Mononuclear cell (primary cell): Measurements from ENCODE around the gene GLYR1. TPM values are rescaled to one million over a fixed set of nuclear protein-coding genes. Genes with fewer than 3 reads are reported as not detected.
"Not testable (repeated sequence)": the region's sequence is repeated elsewhere in the genome, so short reads cannot be mapped to it uniquely, and the experiment has no call there.

ENCODE experiments used
- H3K27me3 ChIP-seq: 2 replicates; pipeline ENCODE4 v1.6.0; 2011; ENCODE audit warnings: low read length, control low read depth; ENCODE audit not compliant: insufficient read depth
- H3K4me1 ChIP-seq: 2 replicates; pipeline ENCODE4 v1.5.1; 2011; ENCODE audit warnings: mild to moderate bottlenecking, low read length, control low read depth; ENCODE audit not compliant: insufficient read depth
- H3K4me3 ChIP-seq: 2 replicates; pipeline ENCODE4 v1.5.1; 2011; ENCODE audit warnings: mild to moderate bottlenecking, low read length, moderate library complexity
- H3K9me3 ChIP-seq: 2 replicates; pipeline ENCODE4 v1.5.1; 2011; ENCODE audit warnings: low read depth, mild to moderate bottlenecking, control low read depth, low read length
- total RNA-seq: library from RNA; depleted of rRNA; stranded (reverse); fragments of >200 nt; gene quantifications from one replicate; pipeline ENCODE4 v1.2.3, GENCODE V29; 2012

GLYR1 gene
- 49.7 TPM for total RNA-seq

DNA sequence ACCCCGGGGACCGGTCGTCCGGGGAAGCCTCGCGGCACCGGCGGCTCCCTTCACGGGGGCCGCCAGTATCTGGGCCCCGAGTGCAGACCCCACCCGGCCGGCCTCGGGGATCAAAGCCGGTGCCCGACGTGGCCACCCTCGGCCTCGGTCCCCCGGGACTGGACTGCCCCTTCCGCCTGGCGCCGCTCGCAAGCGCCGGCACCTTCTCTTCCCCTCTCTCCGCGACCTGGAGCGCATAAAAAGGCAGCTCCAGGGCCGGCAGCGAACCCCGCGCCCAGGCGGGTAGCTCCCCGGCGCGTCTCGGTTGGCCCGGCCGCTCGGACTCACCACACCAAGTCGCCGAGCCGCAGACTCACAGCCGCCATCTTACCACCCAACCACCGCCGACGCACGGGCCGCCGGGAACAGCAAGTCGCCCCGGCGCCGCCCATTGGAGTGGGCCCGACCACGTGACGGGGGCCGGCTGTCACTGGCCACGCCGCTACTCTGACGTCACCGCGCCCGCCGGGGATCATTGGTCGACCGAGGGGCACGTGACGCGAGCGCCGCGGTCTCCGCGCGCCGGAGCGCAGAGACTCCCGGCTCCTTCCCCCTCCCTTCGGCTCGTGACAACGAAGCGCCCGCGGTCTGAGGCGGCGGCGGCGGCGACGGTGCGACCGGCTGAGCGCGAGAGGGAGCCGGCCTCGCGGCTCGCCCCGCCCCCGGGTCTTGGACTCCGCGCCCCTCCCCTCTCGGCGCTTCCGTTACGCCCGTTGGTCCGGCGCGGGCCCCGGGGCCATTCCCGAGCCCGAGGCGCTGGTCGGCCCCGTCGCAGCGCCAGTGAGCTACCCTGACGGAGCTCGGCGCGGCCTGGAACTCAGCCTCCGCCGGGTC lies at the start of gene GLYR1, which contains the start of gene UBN1:
GLYR1 (minus strand) TSS at position 388 of the 873 bp plus-strand sequence; CDS start at position 365, 23 bp downstream.
UBN1 (plus strand) TSS at position 581 of the 873 bp plus-strand sequence. CDS start 5,437 bp downstream, outside the sequence.
- H3K9me3 ChIP-seq = no peaks in the 10 kb centered on the region
- H3K4me1 ChIP-seq = peaks cover 49% of the 10 kb centered on the region
- H3K4me3 ChIP-seq = peak within 1 kb of the TSS; percentile 91
- no peaks in the 10 kb centered on the region for H3K27me3 ChIP-seq

DNA sequence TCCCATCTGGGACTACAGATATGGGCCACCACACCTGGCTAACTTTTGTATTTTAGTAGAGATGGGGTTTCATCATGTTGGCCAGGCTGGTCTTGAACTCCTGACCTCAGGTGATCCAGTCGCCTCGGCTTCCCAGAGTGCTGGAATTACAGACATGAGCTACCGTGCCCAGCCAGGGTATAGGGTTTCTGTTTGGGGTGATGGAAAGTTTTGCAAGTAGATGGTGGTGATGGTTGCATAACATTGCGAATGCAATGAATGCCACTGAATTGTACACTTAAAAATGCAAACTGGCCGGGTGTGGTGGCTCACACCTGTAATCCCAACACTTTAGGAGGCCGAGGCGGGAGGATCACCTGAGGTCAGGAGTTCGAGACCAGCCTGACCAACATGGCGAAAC lies 49.7 kb upstream of the GLYR1 start:
- not testable (repeated sequence) for H3K4me1 ChIP-seq, H3K4me3 ChIP-seq, H3K27me3 ChIP-seq, H3K9me3 ChIP-seq

DNA sequence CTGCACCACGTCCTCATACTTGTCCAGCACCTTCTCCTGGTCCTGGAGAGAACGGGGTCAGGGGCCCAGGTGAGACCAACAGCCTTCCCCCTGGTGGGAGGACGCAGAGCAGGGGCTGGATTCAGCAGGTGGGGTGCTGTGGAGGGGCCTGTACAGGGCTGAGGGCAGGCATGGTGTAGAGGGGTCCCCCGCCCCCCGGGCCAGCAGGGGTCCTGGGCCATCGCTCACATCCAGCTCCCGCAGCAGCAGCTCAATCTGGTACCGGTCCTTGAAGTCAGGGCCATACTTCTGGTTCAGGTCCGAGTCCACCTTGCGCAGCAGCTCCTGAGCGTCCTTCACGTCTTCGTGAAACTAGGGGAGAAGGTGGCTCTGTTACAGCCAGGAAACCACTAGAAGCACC lies 48.3 kb upstream of the GLYR1 start:
- Histone ChIP-seq H3K9me3 (no peaks in the 10 kb centered on the region), H3K4me1 (no peaks in the 10 kb centered on the region), H3K4me3 (no peak overlapping the region), H3K27me3 (no peaks in the 10 kb centered on the region)

DNA sequence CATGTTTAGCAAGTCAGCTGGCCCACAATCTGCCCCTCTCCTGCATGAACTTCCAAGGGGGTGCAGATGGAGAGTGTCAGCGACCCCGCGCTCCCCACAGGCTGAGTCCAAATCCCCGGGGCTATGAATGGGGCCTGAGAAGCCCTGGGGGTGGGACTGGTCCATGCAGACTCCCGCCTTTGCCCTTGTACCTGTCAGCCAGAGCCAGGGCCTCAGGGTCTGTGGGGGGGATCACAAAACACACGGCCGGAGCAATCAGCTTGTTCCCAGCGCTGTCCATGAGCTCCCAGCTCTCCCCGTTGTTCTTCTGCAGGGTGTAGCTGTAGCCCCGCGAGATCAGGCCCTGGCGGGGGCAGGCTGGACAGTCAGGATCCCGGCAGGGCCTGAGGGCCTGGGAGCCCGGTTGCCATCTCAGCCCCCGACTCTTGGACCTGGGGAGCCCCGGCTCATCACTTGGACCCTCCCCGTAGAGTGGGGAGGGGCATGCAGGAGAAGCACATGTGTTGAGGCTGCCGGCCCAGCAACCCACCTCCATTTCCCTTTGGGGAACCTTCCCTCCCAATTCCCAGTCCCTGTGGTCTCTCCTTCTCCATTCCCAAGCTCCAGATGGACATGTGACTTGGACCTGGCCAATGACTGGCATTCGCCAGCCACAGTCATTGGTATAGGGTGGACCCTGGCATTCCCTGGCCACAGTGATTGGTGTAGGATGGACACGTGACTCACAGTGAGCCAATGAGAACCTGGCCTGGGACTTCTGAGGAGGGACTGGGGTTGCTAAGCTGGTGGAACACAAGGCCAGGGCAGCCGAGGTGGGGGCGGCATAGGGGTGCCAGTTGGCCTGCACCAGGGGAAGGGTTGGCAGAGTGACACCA lies 47.4 kb upstream of the GLYR1 start:
- no peaks in the 10 kb centered on the region for H3K9me3 ChIP-seq
- no peaks in the 10 kb centered on the region for H3K4me1 ChIP-seq
- H3K4me3 ChIP-seq = no peak overlapping the region
- H3K27me3 ChIP-seq = no peaks in the 10 kb centered on the region

DNA sequence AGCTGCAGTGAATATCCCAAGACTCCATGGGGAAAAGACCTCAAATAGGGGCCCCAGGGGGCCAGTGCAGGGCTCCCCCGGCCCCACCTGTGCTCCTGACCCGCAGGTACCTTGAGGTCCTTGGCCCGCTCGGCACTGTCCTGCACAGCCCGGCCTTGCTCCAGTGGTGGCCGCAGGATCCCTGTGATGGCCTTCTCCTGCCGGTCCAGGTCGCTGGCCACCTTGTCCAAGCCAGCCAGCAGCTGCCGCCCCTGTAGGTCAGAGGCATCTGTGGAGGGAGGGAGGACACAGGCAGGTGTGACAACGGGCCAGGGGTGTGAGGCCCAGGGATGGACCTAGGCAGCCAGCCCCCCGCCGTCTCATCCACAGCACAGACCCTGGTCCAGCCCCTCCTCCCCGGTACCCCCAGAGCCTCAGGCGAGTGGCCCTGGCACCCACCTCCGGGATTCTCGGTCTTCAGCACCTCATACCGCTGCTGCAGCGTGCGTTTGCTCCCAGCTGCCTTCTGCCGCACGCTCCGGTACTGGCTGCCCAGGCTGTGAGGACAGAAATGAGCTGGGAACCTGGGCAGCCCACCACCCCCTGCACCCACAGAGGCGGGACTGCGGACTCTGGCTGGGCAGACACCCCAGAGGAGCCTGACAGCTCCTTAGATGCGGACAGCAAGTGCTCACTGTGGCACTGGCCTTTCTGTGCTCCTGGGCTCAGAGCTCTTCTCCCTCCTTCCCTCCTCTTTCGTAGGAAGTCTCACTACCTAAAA lies 46.2 kb upstream of the GLYR1 start:
- H3K9me3 ChIP-seq = no peaks in the 10 kb centered on the region
- no peaks in the 10 kb centered on the region for H3K4me1 ChIP-seq
- no peak overlapping the region for H3K4me3 ChIP-seq
- H3K27me3 ChIP-seq = no peaks in the 10 kb centered on the region

DNA sequence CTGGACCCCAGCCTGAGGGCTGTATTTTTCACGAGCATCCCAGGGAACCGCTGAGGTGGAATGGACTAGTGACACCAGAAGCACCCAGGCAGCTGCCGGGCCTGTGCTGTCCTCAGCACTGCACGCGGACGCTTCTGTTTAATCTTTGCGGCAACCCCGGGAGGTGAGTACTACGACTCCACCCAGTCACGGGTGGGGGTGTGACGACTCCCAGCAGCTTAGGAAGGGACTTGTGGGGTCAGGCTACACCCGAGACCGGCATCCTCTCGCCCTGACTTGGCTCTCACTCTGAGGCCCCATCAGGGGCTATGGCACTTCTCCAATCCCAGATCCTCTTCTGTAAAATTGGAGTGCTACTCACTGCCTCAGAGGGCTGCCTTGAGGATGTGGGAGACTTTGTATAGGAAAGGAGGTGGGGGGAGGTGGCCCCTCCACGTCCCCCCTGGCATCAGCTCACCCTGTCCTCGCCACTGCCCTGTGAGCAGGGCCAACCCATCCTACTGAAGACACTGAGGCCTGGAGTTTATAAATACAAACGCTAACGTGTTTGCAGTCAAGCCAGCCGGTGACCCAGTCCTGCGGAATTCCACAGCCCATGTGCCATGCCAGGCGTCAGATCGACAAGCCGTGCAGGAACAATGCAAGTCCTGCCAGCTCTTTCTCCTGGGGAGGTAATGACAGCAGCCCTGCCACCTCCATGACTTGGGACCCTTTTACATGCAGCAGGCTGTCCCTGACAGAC lies 45.4 kb upstream of the GLYR1 start:
- H3K4me1 ChIP-seq = no peaks in the 10 kb centered on the region
- H3K27me3 ChIP-seq = no peaks in the 10 kb centered on the region
- H3K9me3 ChIP-seq = no peaks in the 10 kb centered on the region
- no peak overlapping the region for H3K4me3 ChIP-seq

DNA sequence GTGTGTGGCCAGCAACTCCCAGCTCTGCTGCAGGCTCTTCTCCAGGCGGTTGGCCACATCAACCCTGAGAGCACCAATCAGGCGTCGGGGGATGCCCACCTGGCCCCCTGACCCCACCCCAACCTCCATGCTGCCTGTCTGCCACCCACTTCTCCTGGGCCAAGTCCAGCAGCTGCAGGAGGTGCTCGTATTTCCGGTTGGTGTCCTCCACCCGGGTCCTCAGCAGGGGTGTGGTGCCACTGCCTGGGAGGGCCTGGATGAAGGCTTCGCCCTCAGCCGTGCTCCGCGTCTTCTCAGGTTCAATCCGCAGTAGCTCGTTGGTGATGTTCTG lies 44.8 kb upstream of the GLYR1 start:
- no peaks in the 10 kb centered on the region for H3K27me3 ChIP-seq
- no peak overlapping the region for H3K4me3 ChIP-seq
- H3K4me1 ChIP-seq = no peaks in the 10 kb centered on the region
- H3K9me3 ChIP-seq = no peaks in the 10 kb centered on the region

DNA sequence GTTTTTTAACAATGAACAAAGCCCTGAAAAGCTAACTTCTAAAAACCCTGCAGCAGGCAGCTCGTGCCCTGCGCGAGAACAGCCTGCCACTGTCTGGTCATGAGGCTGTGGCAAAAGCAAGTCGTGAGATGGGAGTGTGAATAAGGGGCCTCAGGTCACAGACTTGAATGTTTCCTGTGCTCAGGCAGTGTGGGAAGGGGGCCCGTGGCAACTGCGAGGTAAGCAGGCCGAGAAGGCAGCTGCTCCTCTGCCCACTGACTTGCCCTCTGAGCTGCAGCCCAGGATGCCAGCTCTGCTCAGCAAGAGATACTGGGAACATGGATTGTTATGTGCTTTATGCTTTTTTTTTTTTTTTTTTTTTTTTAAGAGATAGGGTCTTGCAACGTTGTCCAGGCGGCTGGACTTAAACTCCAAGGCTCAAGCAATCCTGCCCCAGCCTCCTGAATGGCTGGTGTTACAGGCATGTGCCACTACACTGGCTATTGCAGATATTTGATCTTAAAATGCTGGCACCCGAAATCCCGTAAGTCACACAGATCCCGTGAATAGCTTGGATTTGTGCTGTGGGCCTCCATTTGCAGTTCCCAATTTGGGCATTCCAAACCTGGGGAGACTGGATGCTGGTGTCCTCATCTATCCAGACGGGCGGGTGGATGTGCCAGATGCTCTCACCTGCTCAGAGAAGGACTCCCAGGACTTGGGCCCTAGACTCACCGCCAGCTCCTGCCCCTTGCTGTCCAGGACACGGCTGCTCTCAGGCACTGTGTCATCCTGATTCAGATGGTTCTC lies 44.2 kb upstream of the GLYR1 start:
- Histone ChIP-seq H3K9me3 (no peaks in the 10 kb centered on the region), H3K27me3 (no peaks in the 10 kb centered on the region), H3K4me1 (no peaks in the 10 kb centered on the region), H3K4me3 (no peak overlapping the region)

DNA sequence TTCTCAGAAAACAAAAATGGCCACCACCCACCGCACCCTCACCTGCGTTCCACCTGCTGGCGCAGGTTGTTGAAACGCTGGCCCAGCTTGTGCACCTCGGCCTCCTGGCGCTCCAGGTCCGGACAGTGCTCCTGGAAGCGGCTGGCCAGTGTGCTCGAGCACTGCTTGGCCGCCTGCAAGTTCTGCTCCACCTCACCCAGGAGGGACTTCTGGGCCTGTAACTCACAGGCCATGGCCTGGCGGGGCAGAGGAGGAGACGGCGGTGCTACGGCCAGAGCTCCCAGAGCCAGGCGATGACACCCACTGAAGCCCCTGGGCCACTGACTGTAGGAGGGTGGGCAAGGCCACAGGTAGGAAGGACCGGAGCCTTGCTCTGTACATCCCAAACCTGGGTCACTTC lies 43.6 kb upstream of the GLYR1 start:
- no peak overlapping the region for H3K4me3 ChIP-seq
- H3K4me1 ChIP-seq = no peaks in the 10 kb centered on the region
- no peaks in the 10 kb centered on the region for H3K9me3 ChIP-seq
- no peaks in the 10 kb centered on the region for H3K27me3 ChIP-seq

DNA sequence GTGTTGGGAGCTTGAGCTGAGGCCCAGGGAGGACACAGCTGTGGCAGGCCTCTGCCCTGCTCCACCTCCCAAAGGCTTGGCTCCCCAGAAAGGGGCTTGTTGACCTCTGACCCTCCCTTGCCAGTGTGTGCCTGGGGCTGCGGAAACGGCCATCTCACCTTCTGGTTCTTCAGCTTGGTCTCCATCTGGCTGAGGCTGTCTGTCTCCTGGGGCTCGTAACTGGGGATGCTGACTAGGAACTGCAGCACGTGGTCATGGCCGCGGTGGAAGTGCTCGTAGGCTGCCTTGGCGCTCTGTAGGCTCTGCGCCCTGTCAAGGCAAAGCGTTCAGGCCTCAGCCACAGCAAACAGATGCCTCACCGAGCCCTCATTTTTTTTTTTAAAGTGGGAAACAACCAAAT lies 42.9 kb upstream of the GLYR1 start:
- H3K27me3 ChIP-seq = no peaks in the 10 kb centered on the region
- H3K9me3 ChIP-seq = no peaks in the 10 kb centered on the region
- no peaks in the 10 kb centered on the region for H3K4me1 ChIP-seq
- H3K4me3 ChIP-seq = no peak overlapping the region

DNA sequence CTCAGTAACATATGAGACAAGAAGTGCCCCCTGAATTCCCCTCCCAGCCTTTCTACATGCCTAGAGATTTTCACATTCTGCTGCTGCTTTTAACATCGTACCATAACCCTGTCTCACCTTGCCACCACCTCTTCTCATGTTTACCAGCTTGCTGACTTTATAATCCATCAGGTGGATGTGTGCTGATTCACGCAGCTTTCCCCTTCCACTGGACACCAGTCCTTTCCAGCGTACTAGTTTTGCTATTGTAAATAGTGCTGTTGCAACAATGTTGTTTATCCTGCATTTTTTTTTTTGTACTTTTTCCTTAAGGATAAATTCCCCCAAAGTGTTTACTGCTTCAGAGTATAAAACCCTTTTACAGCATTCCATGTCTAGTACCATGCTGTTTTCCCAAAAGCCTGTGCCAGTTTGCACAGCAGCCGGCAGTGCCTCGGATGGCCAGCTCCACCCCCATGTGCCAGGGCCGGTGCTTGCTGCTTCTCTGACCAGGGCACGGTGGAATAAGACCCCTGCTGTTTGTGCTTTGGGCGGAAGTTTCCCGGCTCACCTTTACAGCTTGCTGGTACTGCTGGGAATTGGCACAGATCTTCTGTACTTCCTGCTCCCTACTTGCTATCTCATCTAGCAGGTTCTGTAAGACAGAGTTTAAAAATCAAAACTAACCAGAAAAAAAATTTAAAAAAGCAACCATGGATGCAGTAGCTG lies 41.5 kb upstream of the GLYR1 start:
- Histone ChIP-seq H3K4me3 (no peak overlapping the region), H3K27me3 (no peaks in the 10 kb centered on the region), H3K4me1 (no peaks in the 10 kb centered on the region), H3K9me3 (no peaks in the 10 kb centered on the region)

DNA sequence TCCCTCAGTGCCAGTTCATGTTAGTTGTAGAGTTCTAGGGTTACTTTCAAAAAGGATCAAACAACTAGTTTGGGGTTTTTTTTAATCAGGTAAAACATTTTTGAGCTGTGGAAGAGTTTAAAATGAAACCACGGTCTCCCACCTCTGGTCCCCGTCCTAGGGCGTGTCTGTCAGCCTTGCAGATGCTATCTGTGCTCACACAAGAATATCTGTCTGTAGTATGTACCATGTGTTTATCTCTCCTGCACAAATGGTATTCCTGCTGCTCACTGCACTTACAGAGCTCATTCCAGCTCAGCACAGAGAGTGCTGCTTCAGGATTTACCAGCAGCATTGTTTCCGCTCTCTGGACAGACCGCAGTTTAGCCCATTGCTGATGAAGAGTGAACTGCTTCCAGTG lies 39.1 kb upstream of the GLYR1 start:
- Histone ChIP-seq H3K4me3 (no peak overlapping the region), H3K27me3 (no peaks in the 10 kb centered on the region), H3K4me1 (no peaks in the 10 kb centered on the region), H3K9me3 (no peaks in the 10 kb centered on the region)
